ENCODE measurements around the gene VPS25. TPM values are rescaled to one million over a fixed set of nuclear protein-coding genes. Genes with fewer than 3 reads are reported as not detected.

VPS25 gene
- total RNA-seq, result 62.7 and 87.4 TPM in 2 replicates

DNA sequence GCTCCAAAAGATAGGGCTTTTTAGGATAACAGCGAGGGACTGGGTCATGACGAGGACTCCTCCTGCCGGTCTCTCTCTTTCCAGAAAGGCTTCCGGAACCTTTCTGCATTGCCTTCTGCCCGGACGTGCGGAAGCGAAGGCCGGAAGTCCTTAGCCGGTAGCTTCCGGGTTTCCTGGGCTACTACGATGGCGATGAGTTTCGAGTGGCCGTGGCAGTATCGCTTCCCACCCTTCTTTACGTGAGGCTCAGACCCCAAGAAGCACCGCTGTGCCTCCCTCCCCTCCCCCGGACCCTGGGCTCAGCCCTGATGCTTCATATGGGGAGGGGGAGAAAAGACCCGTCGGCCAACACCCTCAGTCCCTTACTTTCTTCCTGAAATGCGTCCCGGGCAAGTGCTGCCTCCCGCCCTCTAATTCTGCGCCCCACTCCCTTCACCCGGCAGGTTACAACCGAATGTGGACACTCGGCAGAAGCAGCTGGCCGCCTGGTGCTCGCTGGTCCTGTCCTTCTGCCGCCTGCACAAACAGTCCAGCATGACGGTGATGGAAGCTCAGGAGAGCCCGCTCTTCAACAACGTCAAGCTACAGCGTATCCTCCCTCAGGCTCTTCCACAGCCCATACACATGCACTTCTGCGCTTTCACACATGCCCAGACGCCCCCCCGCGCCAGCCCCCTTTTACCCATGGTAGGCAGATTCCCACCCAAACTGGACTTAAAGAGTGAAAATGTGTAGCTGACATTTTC is at the start of gene VPS25:
VPS25 (plus strand) TSS at position 160 of the 746 bp plus-strand sequence; CDS start at position 187, 27 bp downstream.

DNA sequence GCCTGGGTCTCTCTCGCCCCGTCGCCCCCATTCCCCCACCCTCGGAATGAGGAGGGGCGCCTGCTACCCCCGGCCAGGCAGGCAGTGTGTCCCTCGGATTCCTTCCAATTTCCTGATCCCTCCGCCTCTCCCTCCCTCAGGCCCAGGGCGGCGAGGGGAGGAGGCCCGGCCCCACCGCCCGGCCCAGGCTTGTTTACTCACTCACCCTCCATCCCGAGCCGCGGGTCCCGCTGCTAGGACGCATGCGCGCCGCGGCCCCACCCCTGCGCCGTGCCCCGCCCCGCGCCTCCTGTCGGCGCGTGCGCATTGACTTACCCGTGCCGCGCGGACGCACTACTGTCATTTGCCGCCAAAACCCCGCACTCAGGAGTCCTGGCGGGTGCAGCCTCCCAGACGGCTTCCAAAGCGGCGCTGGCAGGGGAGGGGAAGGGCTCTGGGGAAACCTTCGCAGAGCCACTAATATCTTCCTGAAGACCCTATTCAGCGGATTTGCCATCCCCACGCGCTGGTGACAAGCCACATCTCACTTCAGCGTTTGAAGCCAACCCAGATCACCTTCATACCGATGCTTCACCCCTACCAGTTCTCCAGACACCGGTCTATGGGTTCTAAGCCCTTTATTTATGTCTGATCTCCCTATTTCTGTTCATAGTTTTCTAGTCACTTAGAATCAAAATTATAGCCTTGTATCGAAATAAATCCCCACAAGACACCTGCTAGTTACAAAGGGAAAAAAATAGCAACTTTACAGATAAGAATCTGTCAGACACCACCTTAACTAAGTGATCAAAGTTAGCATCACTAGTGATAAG is 28.2 kb upstream of the VPS25 start, which contains the start of gene EZH1:
EZH1 (minus strand) TSS at position 235 of the 812 bp plus-strand sequence. CDS start 16,099 bp downstream, outside the sequence.

DNA sequence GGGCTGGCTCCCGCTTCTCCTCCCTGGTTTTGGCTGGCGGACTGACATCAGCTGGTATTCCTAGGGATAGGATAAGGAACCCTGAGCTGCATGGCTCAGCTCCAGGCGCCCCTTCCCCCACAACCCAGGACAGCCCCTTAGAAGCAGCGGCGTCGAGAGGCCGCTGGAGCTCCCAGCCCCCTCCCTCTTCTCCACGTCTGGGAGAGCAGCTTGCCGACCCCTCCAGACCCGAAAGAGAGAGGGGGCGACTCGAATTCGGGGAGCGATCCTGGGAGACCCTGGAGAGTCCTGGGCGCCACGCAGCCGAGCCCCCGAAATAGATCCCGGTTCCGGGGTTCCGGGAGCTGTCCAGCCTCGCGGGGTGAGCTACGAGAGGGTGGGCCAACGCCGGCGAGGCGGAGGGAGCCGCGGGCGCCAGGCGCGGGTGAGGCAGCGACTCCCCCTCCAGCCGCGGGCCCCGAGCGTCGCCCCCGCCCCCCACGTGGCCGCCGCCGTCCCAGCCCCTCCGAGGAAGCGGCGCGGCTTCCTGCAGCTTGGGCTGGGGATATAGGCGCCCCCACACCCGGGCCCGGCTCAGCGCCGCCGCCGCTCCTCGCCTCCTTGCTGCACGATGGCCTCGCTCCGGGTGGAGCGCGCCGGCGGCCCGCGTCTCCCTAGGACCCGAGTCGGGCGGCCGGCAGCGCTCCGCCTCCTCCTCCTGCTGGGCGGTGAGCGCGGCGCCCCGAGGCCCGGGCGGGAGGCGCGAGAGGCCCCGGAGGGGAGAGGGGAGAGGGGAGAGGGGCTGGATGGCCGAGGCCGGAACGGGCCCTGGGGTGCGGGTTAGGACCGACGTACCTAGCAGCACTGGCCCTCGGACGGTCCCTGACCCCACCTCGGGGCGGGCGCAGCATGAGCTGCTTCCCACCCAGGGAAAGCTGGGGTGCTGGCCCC is 12.3 kb upstream of the VPS25 start, which contains the start of gene RAMP2:
RAMP2 (plus strand) TSS at position 576 of the 930 bp plus-strand sequence; CDS start at position 611, 35 bp downstream.

GRCh38 chr17:42779936-42780850 is 6.9 kb downstream of the VPS25 start, which contains the start of gene WNK4:
Gene WNK4 (plus strand): TSS chr17:42780610. CDS start chr17:42780699, 89 bp downstream.

DNA sequence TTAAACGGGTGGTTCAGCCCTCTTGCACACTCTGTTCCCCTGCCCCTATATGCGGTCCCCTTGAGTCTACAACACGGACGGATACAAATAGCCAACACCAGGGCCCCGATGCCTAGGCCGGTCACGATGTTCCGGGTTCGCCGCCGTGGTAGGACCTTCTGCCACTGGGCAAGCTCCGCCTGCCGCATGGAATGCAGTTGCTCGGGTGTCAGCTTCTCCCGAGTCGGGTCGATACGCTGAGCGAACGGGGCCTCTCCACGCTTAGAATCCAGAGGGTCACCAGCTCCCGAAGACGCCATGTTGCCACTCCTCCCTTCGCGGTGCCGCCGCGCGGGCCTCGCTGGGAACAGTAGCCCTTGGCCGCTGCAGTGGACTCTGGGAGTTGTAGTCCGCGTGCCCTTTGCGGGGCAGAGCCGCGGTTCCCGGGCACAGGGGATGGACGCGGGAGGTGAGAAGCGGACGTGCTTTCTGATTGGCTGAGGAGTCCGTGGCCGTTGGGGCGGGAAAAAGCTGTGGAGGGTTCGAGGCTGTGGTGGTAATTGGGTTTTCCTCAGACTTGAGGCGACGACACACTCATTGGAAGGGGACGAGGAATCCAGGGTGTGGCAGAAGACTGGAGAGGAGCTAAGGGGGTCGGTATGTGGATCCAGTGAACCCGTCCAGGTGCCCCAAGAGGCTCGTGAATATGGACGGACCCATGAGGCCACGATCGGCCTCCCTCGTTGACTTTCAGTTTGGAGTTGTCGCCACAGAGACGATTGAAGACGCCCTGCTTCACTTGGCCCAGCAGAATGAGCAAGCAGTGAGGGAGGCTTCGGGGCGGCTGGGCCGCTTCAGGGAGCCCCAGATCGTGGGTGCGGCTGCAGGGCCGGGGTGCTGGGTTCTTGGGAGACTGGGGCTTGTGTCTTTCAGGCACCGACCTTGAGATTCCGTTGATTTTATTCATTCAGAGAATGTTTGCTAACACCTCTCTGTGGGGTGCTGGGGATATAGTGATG is 25.4 kb downstream of the VPS25 start, which contains the start of the genes CNTD1 and COA3:
CNTD1 (plus strand) TSS at position 479 of the 998 bp plus-strand sequence; CDS start at position 686, 207 bp downstream.
COA3 (minus strand) TSS at position 322 of the 998 bp plus-strand sequence; CDS start at position 299, 23 bp downstream.

Other genes starting within 250 kb of the VPS25 start
- gene NAGLU, start 237.2 kb upstream of the VPS25 start, total RNA-seq, result 39.3 and 53.4 TPM in 2 replicates
- 2.3 and 3.7 TPM in 2 replicates for gene HSD17B1, start 220.5 kb upstream of the VPS25 start, total RNA-seq
- 15.1 and 16.3 TPM in 2 replicates for gene COASY, start 211.3 kb upstream of the VPS25 start, total RNA-seq
- 39.9 and 45.2 TPM in 2 replicates for gene MLX, start 206.3 kb upstream of the VPS25 start, total RNA-seq
- gene PSMC3IP, start 195.7 kb upstream of the VPS25 start, total RNA-seq, result 6.7 and 20.6 TPM in 2 replicates
- 44.9 and 55.6 TPM in 2 replicates for gene RETREG3, start 164.1 kb upstream of the VPS25 start, total RNA-seq
- 16.4 and 31.3 TPM in 2 replicates for gene TUBG1, start 163.8 kb upstream of the VPS25 start, total RNA-seq
- 7.4 and 11.0 TPM in 2 replicates for gene TUBG2, start 114.2 kb upstream of the VPS25 start, total RNA-seq
- gene PLEKHH3, start 96.5 kb upstream of the VPS25 start, total RNA-seq, result 14.6 and 20.4 TPM in 2 replicates
- gene CCR10, start 91.6 kb upstream of the VPS25 start, total RNA-seq, result 3.5 and 5.8 TPM in 2 replicates
- 45.2 and 52.4 TPM in 2 replicates for gene CNTNAP1, start 90.9 kb upstream of the VPS25 start, total RNA-seq
- 18.6 and 24.0 TPM in 2 replicates for gene EZH1, start 28.4 kb upstream of the VPS25 start, total RNA-seq
- 0.37 TPM in 1 of 2 replicates, not detected in the other for gene RAMP2, start 12.2 kb upstream of the VPS25 start, total RNA-seq
- gene WNK4, start 7.2 kb downstream of the VPS25 start, total RNA-seq, result 2.9 and 4.3 TPM in 2 replicates
- 58.2 and 72.0 TPM in 2 replicates for gene COA3, start 25.3 kb downstream of the VPS25 start, total RNA-seq
- gene CNTD1, start 25.4 kb downstream of the VPS25 start, total RNA-seq, result 0.37 TPM in 1 of 2 replicates, not detected in the other
- gene BECN1, start 50.8 kb downstream of the VPS25 start, total RNA-seq, result 107 and 110 TPM in 2 replicates
- 58.4 and 103 TPM in 2 replicates for gene PSME3, start 59.9 kb downstream of the VPS25 start, total RNA-seq
- gene AOC2, start 71.1 kb downstream of the VPS25 start, total RNA-seq, result 0.33 and 0.75 TPM in 2 replicates
- gene AOC3, start 77.8 kb downstream of the VPS25 start, total RNA-seq, result 0.11 and 0.12 TPM in 2 replicates
- not detected in 2 replicates for gene G6PC1, start 127.3 kb downstream of the VPS25 start, total RNA-seq
- gene AARSD1, start 191.0 kb downstream of the VPS25 start, total RNA-seq, result 25.2 and 25.3 TPM in 2 replicates
- 0.12 and 0.44 TPM in 2 replicates for gene PTGES3L, start 206.6 kb downstream of the VPS25 start, total RNA-seq
- gene RUNDC1, start 207.1 kb downstream of the VPS25 start, total RNA-seq, result 12.2 and 13.4 TPM in 2 replicates
- 858 and 1,281 TPM in 2 replicates for gene RPL27, start 225.0 kb downstream of the VPS25 start, total RNA-seq
- gene IFI35, start 233.3 kb downstream of the VPS25 start, total RNA-seq, result 26.0 and 32.0 TPM in 2 replicates
- gene VAT1, start 248.9 kb downstream of the VPS25 start, total RNA-seq, result 179 and 300 TPM in 2 replicates